ENCODE data around the gene VCL.
A peak's percentile ranks its signal among the peaks of the same experiment; 100 is the strongest.

GRCh38 chr10:73965890-73966768 is 31.8 kb upstream of the VCL start:
- TF ChIP-seq SP1 (IDR thresholded peaks at IDR 0.05) (peak; percentile 38), CTCF (IDR thresholded peaks at IDR 0.05; ENCODE audit: low read depth, low read length, missing input control) (no peak), JUND (IDR thresholded peaks at IDR 0.05) (peak; percentile 80 to 84), FOXA2 (IDR thresholded peaks at IDR 0.05) (no peak), NR2F2 (IDR thresholded peaks at IDR 0.05) (no peak), GABPA (IDR thresholded peaks at IDR 0.05 in 1 of 2, conservative IDR thresholded peaks at IDR 0.05 in 1 of 2) (no peak), FOXA1 (IDR thresholded peaks at IDR 0.05) (no peak), RAD21 (IDR thresholded peaks at IDR 0.05) (no peak), REST (IDR thresholded peaks at IDR 0.05) (no peak), HNF4A (conservative IDR thresholded peaks at IDR 0.05) (no peak)
